HCT116 (cell line): Measurements from ENCODE around the gene KHNYN. TPM values are rescaled to one million over a fixed set of nuclear protein-coding genes. Genes with fewer than 3 reads are reported as not detected.

ENCODE experiments used
- ATAC-seq: fragments of 200-7000 bp; cut with Tn5 transposase; 2 replicates; pipeline ENCODE4 v1.9.1; 2020; ENCODE audit warnings: mild to moderate bottlenecking, moderate library complexity
- BruUV-seq: library from RNA; stranded (reverse); fragments of 400-500 nt; replicated peaks from 2 replicates; lab custom pipeline; 2021; lab: Mats Ljungman, UMichigan
- CTCF ChIA-PET: fragments of 300-600 bp; sonication (Branson Sonifier 250); formaldehyde crosslinking; loops from one replicate; lab custom pipeline; 2021; ENCODE audit warnings: antibody characterized with exemption; lab: Charles Lee
- POLR2A ChIA-PET: fragments of 300-600, 350-600 bp; sonication (Branson Sonifier 250); formaldehyde crosslinking; loops from one replicate; lab custom pipeline; 2021; ENCODE audit warnings: antibody characterized with exemption; lab: Charles Lee
- RAD21 ChIA-PET, 2 experiments: fragments of 300-600 bp; sonication (Branson Sonifier 250); formaldehyde crosslinking; loops; one replicate each; lab custom pipeline; 2023; ENCODE audit warnings: low total read pairs in 2 of 2; ENCODE audit not compliant: uncharacterized antibody in 2 of 2, unreplicated experiment in 2 of 2, low non-redundant PET in 1 of 2; lab: Charles Lee
- DNase-seq: peaks from one replicate; pipeline ENCODE4 v3.0.0-alpha.2; 2010; ENCODE audit warnings: low read depth, low spot score
- H2AFZ ChIP-seq: fragments of 200-600 bp; shearing (Covaris generic), sonication (generic); 2 replicates; pipeline ENCODE4 v1.6.1; 2017; ENCODE audit warnings: low read depth, mixed run types, mixed read lengths, antibody characterized with exemption, low read length; ENCODE audit not compliant: poor library complexity, severe bottlenecking
- H3K27ac ChIP-seq: 2 replicates; pipeline ENCODE4 v1.5.1; 2012; ENCODE audit warnings: low read depth, low read length
- H3K27me3 ChIP-seq: fragments of 200-600 bp; sonication (generic); 2 replicates; pipeline ENCODE4 v1.6.1; 2016; ENCODE audit warnings: mixed run types, low read length, mixed read lengths; ENCODE audit not compliant: insufficient read depth
- H3K36me3 ChIP-seq, 2 experiments: fragments of 200-500 bp in 1 of 2; fragments of 200-600 bp in 1 of 2; sonication (Bioruptor generic) in 1 of 2; sonication (generic) in 1 of 2; 2 replicates each; pipeline versions ENCODE4 v1.5.1 to v1.6.1; 2014 to 2016; ENCODE audit warnings: low read length in 2 of 2, inconsistent platforms in 1 of 2, mixed read lengths in 1 of 2, mixed run types in 1 of 2; ENCODE audit not compliant: insufficient read depth in 2 of 2, control insufficient read depth in 1 of 2
- H3K4me1 ChIP-seq, 2 experiments: fragments of 200-600 bp in 1 of 2; sonication (generic) in 1 of 2; 2 replicates each; pipeline versions ENCODE4 v1.5.1 to v1.6.1; 2012 to 2017; ENCODE audit warnings: low read length in 2 of 2, inconsistent platforms in 1 of 2, mild to moderate bottlenecking in 1 of 2, mixed read lengths in 1 of 2, mixed run types in 1 of 2, moderate library complexity in 1 of 2; ENCODE audit not compliant: insufficient read depth in 2 of 2, control insufficient read depth in 1 of 2
- H3K4me2 ChIP-seq: fragments of 200-600 bp; sonication (generic); 2 replicates; pipeline ENCODE4 v1.6.1; 2017; ENCODE audit warnings: mixed run types, low read length, mixed read lengths
- H3K4me3 ChIP-seq, 2 experiments: fragments of 200-600 bp in 1 of 2; sonication (generic) in 1 of 2; replicated peaks in 1 of 2; 2 replicates each; pipeline ENCODE4 v1.5.1; 2011 to 2016; ENCODE audit warnings: low read length in 2 of 2, control low read depth in 1 of 2, low read depth in 1 of 2, mild to moderate bottlenecking in 1 of 2, mixed read lengths in 1 of 2, mixed run types in 1 of 2
- H3K79me2 ChIP-seq: fragments of 200-600 bp; sonication (generic); 2 replicates; pipeline ENCODE4 v1.6.1; 2017; ENCODE audit warnings: mild to moderate bottlenecking, mixed run types, low read length, moderate library complexity, mixed read lengths; ENCODE audit not compliant: insufficient read depth
- H3K9ac ChIP-seq: fragments of 200-600 bp; sonication (generic); 2 replicates; pipeline ENCODE4 v1.6.1; 2016; ENCODE audit warnings: low read length, mixed read lengths
- H3K9me2 ChIP-seq: fragments of 200-600 bp; sonication (generic), shearing (Covaris generic); 2 replicates; pipeline ENCODE4 v1.6.1; 2017; ENCODE audit warnings: mixed run types, mild to moderate bottlenecking, moderate library complexity; ENCODE audit not compliant: insufficient read depth
- H3K9me3 ChIP-seq, 2 experiments: fragments of 200-500 bp in 1 of 2; fragments of 200-600 bp in 1 of 2; sonication (Bioruptor generic) in 1 of 2; sonication (generic) in 1 of 2; 2 replicates each; pipeline ENCODE4 v1.6.1; 2014 to 2017; ENCODE audit warnings: low read length in 2 of 2, mixed read lengths in 2 of 2, inconsistent platforms in 1 of 2, low read depth in 1 of 2, mild to moderate bottlenecking in 1 of 2, mixed run types in 1 of 2, moderate library complexity in 1 of 2; ENCODE audit not compliant: control insufficient read depth in 1 of 2, insufficient read depth in 1 of 2
- H4K20me1 ChIP-seq: fragments of 200-600 bp; sonication (generic), shearing (Covaris generic); 2 replicates; pipeline ENCODE4 v1.6.1; 2017; ENCODE audit warnings: mixed run types, mild to moderate bottlenecking, moderate library complexity; ENCODE audit not compliant: insufficient read depth
- ATF3 ChIP-seq: IDR thresholded peaks from 2 replicates; pipeline ENCODE4 v1.6.1; 2012
- EGR1 ChIP-seq: IDR thresholded peaks from 2 replicates; pipeline ENCODE4 v1.6.1; 2012; ENCODE audit warnings: low read depth
- EZH2 ChIP-seq: fragments of 200-600 bp; sonication (generic); IDR thresholded peaks from 2 replicates; pipeline ENCODE4 v1.6.1; 2017; ENCODE audit warnings: antibody characterized with exemption, mixed run types
- EZH2phosphoT487 ChIP-seq: fragments of 200-600 bp; IDR thresholded peaks from 2 replicates; pipeline ENCODE4 v1.6.1; 2018; ENCODE audit warnings: antibody characterized with exemption, borderline replicate concordance
- FOSL1 ChIP-seq: IDR thresholded peaks from 2 replicates; pipeline ENCODE4 v1.6.1; 2012; ENCODE audit warnings: low read depth
- POLR2AphosphoS5 ChIP-seq: IDR thresholded peaks from 2 replicates; pipeline ENCODE4 v1.6.1; 2011; ENCODE audit warnings: mild to moderate bottlenecking, low read depth, low read length, moderate library complexity
- RAD21 ChIP-seq: IDR thresholded peaks from 2 replicates; pipeline ENCODE4 v1.6.1; 2012; ENCODE audit warnings: low read depth, mild to moderate bottlenecking
- SP1 ChIP-seq: IDR thresholded peaks from 2 replicates; pipeline ENCODE4 v1.6.1; 2012; ENCODE audit warnings: low read depth
- TCF7L2 ChIP-seq: IDR thresholded peaks from 2 replicates; pipeline ENCODE4 v1.7.0; 2011; ENCODE audit warnings: borderline replicate concordance, inconsistent platforms; ENCODE audit not compliant: insufficient read depth, insufficient read length; ENCODE audit errors: extremely low read depth
- YY1 ChIP-seq: IDR thresholded peaks from 2 replicates; pipeline ENCODE4 v1.6.1; 2011; ENCODE audit warnings: low read length, low read depth, moderate library complexity, mild to moderate bottlenecking; ENCODE audit not compliant: insufficient replicate concordance; ENCODE audit errors: extremely low read depth
- ZBTB33 ChIP-seq: IDR thresholded peaks from 2 replicates; pipeline ENCODE4 v1.6.1; 2011; ENCODE audit warnings: mild to moderate bottlenecking, low read length, moderate library complexity; ENCODE audit not compliant: insufficient replicate concordance; ENCODE audit errors: extremely low read depth
- ZNF274 ChIP-seq: fragments of 200-500 bp; sonication (Bioruptor generic); IDR thresholded peaks from 2 replicates; pipeline ENCODE4 v1.6.1; 2014; ENCODE audit warnings: mild to moderate bottlenecking, low read depth, low read length, inconsistent platforms
- intact Hi-C: fragments of 100-400 bp; cut with micrococcal nuclease; formaldehyde crosslinking; loops from 2 replicates; pipeline ENCODE4 v1.10.0; 2022
- total RNA-seq: library from RNA; stranded (reverse); gene quantifications from one replicate; pipeline ENCODE4 v1.2.1, GENCODE V29; 2021; ENCODE audit not compliant: unreplicated experiment

Gene KHNYN
- total RNA-seq, 1 experiment from 2014 or later: 50.1 TPM

DNA sequence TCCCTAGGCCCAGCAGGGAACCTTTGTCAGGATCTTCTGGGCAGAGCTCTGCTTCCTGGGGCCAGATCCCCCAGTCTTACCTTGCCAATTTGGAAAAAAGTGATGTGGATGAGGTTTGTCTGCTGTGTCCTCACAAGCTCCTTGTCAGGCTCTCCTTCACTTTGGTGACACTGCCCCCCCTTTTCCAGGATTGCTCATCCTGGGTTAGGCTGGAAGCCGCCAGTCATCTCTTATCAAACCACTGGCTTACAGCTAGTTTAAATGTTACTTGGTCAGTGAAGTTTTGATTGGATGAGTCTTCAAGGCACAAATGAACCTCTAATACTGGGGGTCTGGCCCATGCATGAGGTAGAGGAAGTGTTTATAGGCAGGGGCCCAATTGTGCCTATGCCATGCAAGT lies 15.7 kb upstream of the KHNYN start:
- Histone ChIP-seq H3K4me1 (no peaks in the 10 kb centered on the region), H4K20me1 (no peaks in the 10 kb centered on the region), H3K79me2 (no peaks in the 10 kb centered on the region), H3K4me2 (no peak overlapping the region), H3K27me3 (no peaks in the 10 kb centered on the region)
- CTCF ChIA-PET: no interaction called here
- RAD21 ChIA-PET: no interaction called here
- TF ChIP-seq RAD21: no peak
- no peak for TF ChIP-seq EZH2
- no peak for TF ChIP-seq TCF7L2
- TF ChIP-seq FOSL1: no peak
- no peak for TF ChIP-seq POLR2AphosphoS5
- no peak for TF ChIP-seq EZH2phosphoT487
- TF ChIP-seq ATF3: no peak
- TF ChIP-seq ZNF274: no peak
- TF ChIP-seq EGR1: no peak
- TF ChIP-seq ZBTB33: no peak
- TF ChIP-seq YY1: no peak
- TF ChIP-seq SP1: no peak
- TF ChIP-seq, all 23 proteins: peak for 0
- POLR2A ChIA-PET: no interaction called here
- DNase-seq (no peak), ATAC-seq (no peak)
- BruUV-seq: no TSS peak
- H3K9me3 ChIP-seq: no peaks in the 10 kb centered on the region
- intact Hi-C loops: no loop called here
- H3K9ac ChIP-seq: no peak overlapping the region
- H2AFZ ChIP-seq: no peak overlapping the region
- H3K36me3 ChIP-seq: no peaks in the 10 kb centered on the region
- no peak overlapping the region for H3K4me3 ChIP-seq
- no peak overlapping the region for H3K27ac ChIP-seq
- H3K9me2 ChIP-seq: no peaks in the 10 kb centered on the region
